Small intestine (tissue), 16 donors: ENCODE results near the gene CDCA4. TPM values are rescaled to one million over a fixed set of nuclear protein-coding genes. Genes with fewer than 3 reads are reported as not detected.
A peak's percentile ranks its signal among the peaks of the same experiment; 100 is the strongest.

Experiments used
- DNase-seq, 2 donors: peaks; one replicate each; pipeline versions ENCODE4 v3.0.0 to v3.0.0-alpha.2; 2013
- FAIRE-seq: peaks from 2 replicates; lab custom pipeline; 2012; peaks lifted over from hg19 to GRCh38; lab: Jason Lieb, UNC
- H3K27ac ChIP-seq, 3 donors: one replicate each; pipeline ENCODE4 v1.5.1; 2013; ENCODE audit warnings: low read length in 2 of 3, mild to moderate bottlenecking in 2 of 3, control low read depth in 1 of 3, inconsistent platforms in 1 of 3, low read depth in 1 of 3, moderate library complexity in 1 of 3
- H3K27me3 ChIP-seq, 3 donors: one replicate each; pipeline ENCODE4 v1.6.1; 2013; ENCODE audit warnings: low read length in 3 of 3, inconsistent platforms in 1 of 3; ENCODE audit not compliant: control insufficient read depth in 3 of 3, insufficient read depth in 3 of 3
- H3K36me3 ChIP-seq, 3 donors: one replicate each; pipeline ENCODE4 v1.6.1; 2013; ENCODE audit warnings: low read length in 3 of 3, inconsistent platforms in 1 of 3, low read depth in 1 of 3, mild to moderate bottlenecking in 1 of 3, moderate library complexity in 1 of 3; ENCODE audit not compliant: control insufficient read depth in 3 of 3, insufficient read depth in 2 of 3
- H3K4me1 ChIP-seq, 3 donors: one replicate each; pipeline ENCODE4 v1.6.1; 2013; ENCODE audit warnings: low read length in 2 of 3, inconsistent platforms in 1 of 3, low read depth in 1 of 3, mild to moderate bottlenecking in 1 of 3, moderate library complexity in 1 of 3; ENCODE audit not compliant: control insufficient read depth in 3 of 3, insufficient read depth in 2 of 3
- H3K4me3 ChIP-seq, 3 donors: one replicate each; pipeline ENCODE4 v1.5.1; 2013; ENCODE audit warnings: low read length in 3 of 3, control low read depth in 1 of 3, inconsistent platforms in 1 of 3, low read depth in 1 of 3, mild to moderate bottlenecking in 1 of 3, moderate library complexity in 1 of 3
- H3K9me3 ChIP-seq, 2 donors: one replicate each; pipeline ENCODE4 v1.6.1; 2013; ENCODE audit warnings: low read depth in 1 of 2, low read length in 1 of 2; ENCODE audit not compliant: control insufficient read depth in 2 of 2, insufficient read depth in 1 of 2
- WGBS, 3 donors: extraction: QIAGEN DNeasy Blood & Tissue Kit; methylation state at CpG; one replicate each; pipeline ENCODE4 v1.1.7; 2013; 5-methylcytosine and 5-hydroxymethylcytosine counted together
- long read RNA-seq, 10 donors: transcript quantifications; one replicate each; lab custom pipeline, GENCODE V29; 2026
- polyA plus RNA-seq, 4 donors: library from polyadenylated mRNA; stranded (reverse) in 3 of 4; unstranded in 1 of 4; fragments of 200-250 nt in 3 of 4; fragments of 120-200 nt in 1 of 4; gene quantifications; one replicate each; pipeline versions ENCODE4 v1.2.1 to v1.2.3, GENCODE V29; 2013
- donor health status: healthy with polysubstance abuse.
- donor health status: control.
- donor health status: control.
- donor health status: Bipolar disorder and iron deficiency.
- donor health status: healthy.

The CDCA4 gene
- polyA plus RNA-seq, result 10 to 100 TPM in 2 of 4 donors, 1 to 10 TPM in 2; 2.7 to 11.3 (median 6.9) TPM
- long read RNA-seq, donor 1, result 0 reads
- long read RNA-seq, donor 2, partial matches to known transcripts, result 0 of 2 reads
- long read RNA-seq, donor 2, other reads (novel, unspliced or antisense), result 0 of 2 reads
- long read RNA-seq, donor 3, transcript CDCA4-201 (2 exons, 2,513 nt), result major isoform, 8 of 8 reads
- long read RNA-seq, donor 3, partial matches to known transcripts, result 0 of 8 reads
- long read RNA-seq, donor 3, other reads (novel, unspliced or antisense), result 0 of 8 reads
- long read RNA-seq, donor 4, result 0 reads
- long read RNA-seq, donor 5, partial matches to known transcripts, result 0 of 1 reads
- long read RNA-seq, donor 5, other reads (novel, unspliced or antisense), result 0 of 1 reads
- long read RNA-seq, donor 6, partial matches to known transcripts, result 0 of 3 reads
- long read RNA-seq, donor 6, other reads (novel, unspliced or antisense), result 0 of 3 reads
- long read RNA-seq, donor 7, result 0 reads
- long read RNA-seq, donor 8, partial matches to known transcripts, result 0 of 1 reads
- long read RNA-seq, donor 8, other reads (novel, unspliced or antisense), result 0 of 1 reads
- long read RNA-seq, donor 9, partial matches to known transcripts, result 0 of 3 reads
- long read RNA-seq, donor 9, other reads (novel, unspliced or antisense), result 0 of 3 reads
- long read RNA-seq, donor 10, transcript CDCA4-201 (2 exons, 2,513 nt), result major isoform, 13 of 13 reads
- long read RNA-seq, donor 10, partial matches to known transcripts, result 0 of 13 reads
- long read RNA-seq, donor 10, other reads (novel, unspliced or antisense), result 0 of 13 reads

DNA sequence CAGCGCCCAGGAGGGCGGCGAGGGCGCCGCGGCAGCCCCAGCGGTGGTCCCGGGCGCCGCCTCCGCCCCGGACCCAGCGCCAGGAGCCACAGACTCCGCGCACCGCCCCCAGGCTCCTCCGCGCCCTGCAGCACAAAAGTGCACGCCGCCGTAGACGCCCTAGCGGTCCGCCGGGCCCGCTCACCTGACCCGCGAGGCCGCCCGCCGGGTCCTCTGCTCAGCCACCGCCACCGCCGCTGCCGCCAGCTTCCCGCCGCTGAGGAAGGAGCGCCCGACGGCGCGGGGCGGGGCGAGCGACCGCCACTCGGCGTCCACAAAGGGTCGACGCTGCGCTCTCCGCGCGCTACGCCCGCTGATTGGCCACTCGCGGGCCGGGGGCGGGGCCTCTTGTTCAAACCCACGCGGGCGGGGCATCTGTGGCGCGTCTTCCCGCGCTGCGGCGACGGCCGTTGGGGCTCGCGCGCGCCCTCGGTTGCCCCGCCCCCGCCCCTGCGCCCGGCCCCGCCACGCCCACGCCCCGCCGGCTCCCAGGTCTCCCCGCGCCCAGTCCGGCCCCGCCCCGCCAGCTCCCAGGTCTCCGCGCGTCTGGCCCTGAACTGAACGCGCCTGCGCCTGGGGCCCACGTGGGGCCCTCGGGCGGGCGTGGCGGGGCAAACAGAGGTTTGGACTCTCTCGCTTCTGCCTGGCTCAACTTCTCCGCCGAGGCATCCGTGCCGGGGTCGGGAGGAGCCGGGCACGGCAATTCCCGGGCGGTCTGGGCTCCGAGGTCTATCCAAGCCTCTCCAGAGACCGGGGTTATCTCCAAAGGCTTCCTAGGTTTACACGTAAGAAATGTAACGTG, at the start of gene CDCA4:
TSS of gene CDCA4 (minus strand) at position 269 of the 841 bp plus-strand sequence. CDS start 9,154 bp downstream, outside the sequence.
- peak; percentile 98 to 99 for DNase-seq
- H3K9me3 ChIP-seq, result no peaks in the 10 kb centered on the region
- no peak for FAIRE-seq
- H3K27ac ChIP-seq, result peak within 1 kb of the TSS; percentile 90 to 99 (median 92)
- peaks cover 0 to 19% (median 3%) of the 10 kb centered on the region in 3 donors for H3K4me1 ChIP-seq
- peaks cover 0 to 13% (median 0%) of the 10 kb centered on the region in 3 donors for H3K36me3 ChIP-seq
- no peaks in the 10 kb centered on the region for H3K27me3 ChIP-seq
- peak within 1 kb of the TSS; percentile 83 to 95 (median 92) for H3K4me3 ChIP-seq
- 0 to 1% (median 0%) methylated on average over 54 to 115 of the region's 115 CpGs for WGBS, 3 donors

DNA sequence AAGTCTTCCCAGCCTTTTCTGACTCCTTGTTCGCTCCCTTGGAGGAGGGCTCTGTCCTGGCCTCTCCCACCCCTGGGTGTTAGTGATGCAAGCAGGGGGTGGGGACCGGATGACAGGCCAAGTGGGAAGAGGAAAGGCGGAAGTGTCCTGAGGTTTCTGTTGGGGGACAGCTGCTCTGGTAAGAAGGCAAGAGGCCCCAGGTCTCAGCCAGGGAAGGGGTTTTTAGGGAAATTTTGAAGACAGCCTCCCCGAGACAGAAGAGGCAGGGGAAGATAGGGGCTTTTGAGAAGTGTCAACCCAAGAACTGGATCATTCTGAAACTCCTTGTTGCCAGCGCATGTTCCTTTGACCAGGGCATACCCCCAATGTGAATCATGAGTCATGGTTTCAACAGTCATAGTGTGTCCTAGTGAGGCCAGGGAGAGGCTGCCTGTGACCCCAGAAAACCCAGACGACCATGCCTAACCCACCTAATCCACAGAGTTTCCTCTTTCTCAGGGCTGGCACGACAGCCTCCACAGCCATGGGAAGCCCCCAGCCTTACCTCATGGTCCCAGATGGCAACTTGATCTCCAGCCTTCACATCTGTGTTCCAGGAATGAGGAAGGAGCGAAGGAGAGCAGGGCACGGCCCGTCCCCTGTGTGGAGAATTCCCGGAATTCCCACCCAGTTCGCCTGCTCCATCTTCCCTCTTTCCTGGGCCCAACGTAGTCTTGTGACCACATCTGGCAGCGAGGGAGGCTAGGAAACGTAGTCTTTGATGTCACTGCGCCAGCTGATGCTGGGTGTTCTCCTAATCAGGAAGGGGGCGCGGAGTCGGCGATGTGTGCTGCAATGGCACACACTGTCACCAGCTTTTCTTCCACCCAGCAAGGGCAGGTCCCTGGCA, 49.2 kb upstream of the CDCA4 start:
- peaks cover 0 to 2% (median 0%) of the 10 kb centered on the region in 3 donors for H3K27me3 ChIP-seq
- 52 to 66% (median 60%) methylated on average over 20 of the region's 20 CpGs for WGBS, 3 donors
- DNase-seq (no peak), FAIRE-seq (no peak)
- H3K4me3 ChIP-seq, result no peak overlapping the region
- H3K36me3 ChIP-seq, result no peaks in the 10 kb centered on the region
- peaks cover 0 to 5% (median 0%) of the 10 kb centered on the region in 3 donors for H3K4me1 ChIP-seq
- peak overlapping the region in 1 of 3 donors; percentile 46 for H3K27ac ChIP-seq
- no peaks in the 10 kb centered on the region for H3K9me3 ChIP-seq

DNA sequence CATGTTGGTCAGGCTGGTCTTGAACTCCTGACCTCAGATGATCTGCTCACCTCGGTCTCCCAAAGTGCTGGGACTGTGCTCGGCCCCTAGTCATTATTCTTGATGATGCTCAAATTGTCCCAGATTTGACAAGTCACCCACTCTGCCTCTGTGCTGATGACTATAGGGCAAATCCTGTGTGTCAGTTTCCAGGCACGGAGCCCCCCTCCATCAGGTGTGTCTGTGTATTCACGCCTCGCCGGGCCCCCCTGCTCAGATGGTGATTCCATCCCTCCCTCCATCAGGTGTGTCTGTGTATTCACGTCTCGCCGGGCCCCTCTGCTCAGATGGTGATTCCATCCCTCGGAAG, 48.6 kb upstream of the CDCA4 start:
- FAIRE-seq, result no peak
- H3K27me3 ChIP-seq, result peaks cover 0 to 2% (median 0%) of the 10 kb centered on the region in 3 donors
- WGBS, 3 donors, result 77 to 83% (median 80%) methylated on average over 10 of the region's 10 CpGs

DNA sequence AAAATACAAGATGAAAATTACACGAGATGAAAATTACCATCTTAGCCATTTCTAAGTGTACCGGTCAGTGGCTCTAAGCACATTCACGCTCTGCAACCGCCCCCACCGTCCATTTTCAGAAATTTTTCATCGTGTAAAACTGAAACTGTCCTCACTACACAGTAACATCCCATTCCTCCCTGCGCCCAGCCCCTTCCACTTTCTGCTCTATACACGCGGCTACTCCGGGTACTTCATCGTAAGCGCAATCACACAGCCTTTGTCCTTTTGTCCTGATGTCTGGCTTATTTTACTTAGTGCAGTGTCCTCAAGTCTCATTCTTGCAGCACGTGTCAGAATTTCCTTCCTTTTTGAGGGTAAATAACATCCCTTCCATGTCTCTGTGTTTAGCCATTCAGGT, 47.9 kb upstream of the CDCA4 start:
- Histone ChIP-seq H3K4me3 (no peak overlapping the region), H3K9me3 (no peaks in the 10 kb centered on the region), H3K27ac (no peak overlapping the region), H3K4me1 (peaks cover 0 to 16% (median 0%) of the 10 kb centered on the region in 3 donors), H3K36me3 (no peaks in the 10 kb centered on the region), H3K27me3 (peaks cover 0 to 2% (median 0%) of the 10 kb centered on the region in 3 donors)
- FAIRE-seq, result no peak
- no peak for DNase-seq
- WGBS, 3 donors, result 65 to 75% (median 65%) methylated on average over 13 of the region's 13 CpGs

More for the DNA sequence above, 48.6 kb upstream of the CDCA4 start:
- peaks cover 0 to 11% (median 0%) of the 10 kb centered on the region in 3 donors for H3K4me1 ChIP-seq
- no peak overlapping the region for H3K4me3 ChIP-seq
- H3K27ac ChIP-seq, result no peak overlapping the region
- no peaks in the 10 kb centered on the region for H3K36me3 ChIP-seq
- H3K9me3 ChIP-seq, result no peaks in the 10 kb centered on the region
- DNase-seq, result no peak

DNA sequence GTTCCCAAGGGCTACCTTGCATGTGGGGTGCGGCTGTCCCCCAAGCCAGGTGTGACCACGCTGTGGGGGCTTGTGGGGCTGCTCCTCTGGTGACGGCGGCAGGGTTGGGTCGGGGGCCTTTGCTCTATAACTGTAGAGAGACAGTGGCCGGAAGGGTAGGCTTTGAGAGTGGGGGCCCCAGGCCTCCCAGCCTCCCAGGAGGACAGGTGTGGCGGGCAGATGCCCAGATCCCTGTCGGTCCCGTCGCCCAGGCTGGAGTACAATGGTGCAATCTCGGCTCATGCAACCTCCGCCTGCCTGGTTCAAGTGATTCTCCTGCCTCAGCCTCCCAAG, 47.1 kb upstream of the CDCA4 start:
- H3K4me3 ChIP-seq, result no peak overlapping the region
- H3K4me1 ChIP-seq, result peaks cover 0 to 16% (median 0%) of the 10 kb centered on the region in 3 donors
- no peaks in the 10 kb centered on the region for H3K9me3 ChIP-seq
- H3K27me3 ChIP-seq, result peaks cover 0 to 2% (median 0%) of the 10 kb centered on the region in 3 donors
- WGBS, 3 donors, result 95 to 98% (median 95%) methylated on average over 12 of the region's 12 CpGs
- no peak overlapping the region for H3K27ac ChIP-seq
- FAIRE-seq (no peak), DNase-seq (no peak)
- H3K36me3 ChIP-seq, result no peaks in the 10 kb centered on the region

DNA sequence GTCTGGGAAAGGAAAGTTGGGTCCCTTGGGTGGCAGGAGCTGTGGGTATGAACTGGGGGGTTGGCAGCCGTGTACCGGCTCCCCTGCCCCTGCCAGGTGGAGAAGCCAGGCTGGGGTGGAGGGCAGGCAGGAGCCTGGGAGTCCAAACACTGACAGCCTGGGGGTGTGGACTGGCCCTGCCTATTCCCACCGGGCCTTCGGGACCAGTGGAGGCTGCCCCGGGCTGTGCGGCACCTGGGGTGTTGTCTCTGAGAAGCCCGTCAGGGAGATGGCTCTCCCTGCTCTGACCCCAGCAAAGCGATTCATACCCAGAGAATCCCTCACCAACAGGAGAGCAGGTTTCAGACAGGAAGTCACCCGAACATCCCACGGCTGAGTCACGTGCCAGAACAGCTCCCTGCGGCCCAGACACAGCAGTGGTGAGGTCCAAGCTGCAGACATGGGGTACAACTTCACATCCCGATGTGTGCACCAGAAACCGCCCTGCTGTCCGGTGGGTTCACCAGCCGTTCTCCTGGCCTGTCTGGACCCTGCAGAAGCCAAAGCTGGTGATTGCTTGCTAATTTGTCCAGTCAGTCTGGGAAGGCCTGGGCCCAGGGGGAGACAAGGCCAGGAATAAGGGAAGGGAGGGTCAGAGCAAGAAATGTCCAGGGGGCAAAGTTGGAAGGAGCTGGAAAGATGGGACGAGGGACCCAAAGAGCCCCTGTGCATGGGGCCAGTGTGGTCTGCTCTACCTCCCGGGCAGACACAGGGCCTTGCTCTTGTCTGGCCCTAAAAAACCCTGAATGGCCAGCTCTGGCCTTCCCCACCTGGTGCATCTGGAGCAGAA, 46.5 kb upstream of the CDCA4 start:
- DNase-seq (peak in 1 of 2 donors; percentile 29), FAIRE-seq (no peak)
- Histone ChIP-seq H3K27me3 (peaks cover 0 to under 1% (median 0%) of the 10 kb centered on the region in 3 donors), H3K9me3 (no peaks in the 10 kb centered on the region), H3K27ac (peak overlapping the region in 2 of 3 donors; percentile 42 to 91), H3K36me3 (no peaks in the 10 kb centered on the region), H3K4me1 (peaks cover 0 to 16% (median 0%) of the 10 kb centered on the region in 3 donors), H3K4me3 (no peak overlapping the region)
- 69 to 78% (median 69%) methylated on average over 18 of the region's 18 CpGs for WGBS, 3 donors
